Neural progenitor cell (in vitro differentiated cells): Measurements from ENCODE around the gene RNF144A. TPM values are rescaled to one million over a fixed set of nuclear protein-coding genes. Genes with fewer than 3 reads are reported as not detected.
A peak's percentile ranks its signal among the peaks of the same experiment; 100 is the strongest.

Experiments used
- DNase-seq: peaks from one replicate; pipeline ENCODE4 v3.0.0-alpha.2; 2016; ENCODE audit warnings: low spot score
- H2AFZ ChIP-seq: fragments of 200-600 bp; sonication (generic); replicated peaks from 2 replicates; pipeline ENCODE4 v1.6.1; 2016; ENCODE audit warnings: antibody characterized with exemption
- H3F3A ChIP-seq: fragments of 200-600 bp; sonication (generic); 2 replicates; pipeline ENCODE4 v1.6.1; 2016; ENCODE audit warnings: antibody characterized with exemption, low read depth
- H3K27ac ChIP-seq: fragments of 200-600 bp; sonication (generic); 2 replicates; pipeline ENCODE4 v1.5.1; 2016; ENCODE audit warnings: mild to moderate bottlenecking
- H3K27me3 ChIP-seq: fragments of 200-600 bp; sonication (generic); 2 replicates; pipeline ENCODE4 v1.6.1; 2016; ENCODE audit warnings: mild to moderate bottlenecking, moderate library complexity
- H3K36me3 ChIP-seq: fragments of 200-600 bp; sonication (generic); 2 replicates; pipeline ENCODE4 v1.5.1; 2016
- H3K4me1 ChIP-seq: fragments of 200-600 bp; sonication (generic); 2 replicates; pipeline ENCODE4 v1.6.1; 2016; ENCODE audit warnings: mixed run types
- H3K4me2 ChIP-seq: fragments of 200-600 bp; sonication (generic); 2 replicates; pipeline ENCODE4 v1.6.1; 2016
- H3K4me3 ChIP-seq: fragments of 200-600 bp; sonication (generic); 2 replicates; pipeline ENCODE4 v1.5.1; 2016
- H3K79me2 ChIP-seq: fragments of 200-600 bp; sonication (generic); 2 replicates; pipeline ENCODE4 v1.6.1; 2016; ENCODE audit warnings: low read depth
- H3K9ac ChIP-seq: fragments of 200-600 bp; sonication (generic); 2 replicates; pipeline ENCODE4 v1.6.1; 2016
- H3K9me3 ChIP-seq: fragments of 200-600 bp; sonication (generic); 2 replicates; pipeline ENCODE4 v1.5.1; 2016; ENCODE audit warnings: low read depth
- H4K20me1 ChIP-seq: fragments of 200-600 bp; sonication (generic); 2 replicates; pipeline ENCODE4 v1.6.1; 2016; ENCODE audit warnings: low read depth
- H3K27ac Mint-ChIP-seq: 3 replicates; pipeline ENCODE4 v1.8.0; 2021; ENCODE audit warnings: mixed read lengths
- H3K27me3 Mint-ChIP-seq: 2 replicates; pipeline ENCODE4 v1.8.0; 2022; ENCODE audit warnings: low read depth, mild to moderate bottlenecking, inconsistent platforms, moderate library complexity, mixed read lengths; ENCODE audit not compliant: insufficient read depth
- H3K36me3 Mint-ChIP-seq: 3 replicates; pipeline ENCODE4 v1.8.0; 2021; ENCODE audit warnings: mixed read lengths
- H3K4me1 Mint-ChIP-seq: 3 replicates; pipeline ENCODE4 v1.8.0; 2021; ENCODE audit warnings: mixed read lengths
- H3K4me3 Mint-ChIP-seq: 3 replicates; pipeline ENCODE4 v1.8.0; 2021; ENCODE audit warnings: mild to moderate bottlenecking, moderate library complexity, mixed read lengths
- H3K9me3 Mint-ChIP-seq: 3 replicates; pipeline ENCODE4 v1.8.0; 2020; ENCODE audit warnings: mixed read lengths
- EZH2 ChIP-seq: fragments of 200-600 bp; sonication (generic); IDR thresholded peaks from 2 replicates; pipeline ENCODE4 v1.6.1; 2017; ENCODE audit warnings: antibody characterized with exemption, mild to moderate bottlenecking, moderate library complexity
- EZH2phosphoT487 ChIP-seq: fragments of 200-600 bp; sonication (generic); IDR thresholded peaks from 2 replicates; pipeline ENCODE4 v1.6.1; 2017; ENCODE audit warnings: antibody characterized with exemption
- total RNA-seq: library from RNA; depleted of rRNA; stranded (reverse); fragments of >200 nt; gene quantifications from 2 replicates; pipeline ENCODE4 v1.2.3, GENCODE V29; 2015; ENCODE audit warnings: low replicate concordance
- TF ChIP-seq, protein P1 (sequence below): fragments of 200-600 bp; sonication (generic); IDR thresholded peaks from 2 replicates; pipeline ENCODE4 v1.5.1; 2017; ENCODE audit warnings: antibody characterized with exemption, mild to moderate bottlenecking

RNF144A gene
- total RNA-seq, 1 donor from 2014 or later = 32.0 TPM

DNA sequence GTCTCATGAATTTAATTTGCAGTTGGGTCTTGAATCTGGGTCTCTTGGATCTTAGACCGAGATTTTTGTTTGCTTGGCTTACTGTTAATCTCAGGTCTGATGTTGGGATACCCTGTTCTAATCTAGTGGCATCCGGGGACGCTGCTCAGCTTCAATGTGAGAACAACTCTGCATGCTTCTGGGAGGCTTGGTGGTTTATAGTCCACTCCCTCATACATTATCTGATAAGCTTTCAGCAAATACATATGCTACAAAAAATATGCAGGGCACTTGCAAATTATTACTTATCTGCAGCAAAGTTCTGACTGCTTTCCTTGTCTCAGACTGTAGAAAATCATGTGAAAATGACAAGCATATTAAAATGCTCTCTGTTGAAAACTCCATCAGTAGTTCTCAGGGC lies 39.4 kb downstream of the RNF144A start:
- H3K9me3 ChIP-seq = no peaks in the 10 kb centered on the region
- no peak overlapping the region for H2AFZ ChIP-seq
- H3K27ac Mint-ChIP-seq = no peak overlapping the region
- H3K27me3 ChIP-seq = no peaks in the 10 kb centered on the region
- H3K36me3 ChIP-seq = no peaks in the 10 kb centered on the region
- H3K79me2 ChIP-seq = no peaks in the 10 kb centered on the region
- peaks cover 24% of the 10 kb centered on the region for H3K36me3 Mint-ChIP-seq
- H4K20me1 ChIP-seq = no peaks in the 10 kb centered on the region
- peaks cover 24% of the 10 kb centered on the region for H3K4me1 Mint-ChIP-seq
- no peak for DNase-seq
- TF ChIP-seq, protein P1, sequence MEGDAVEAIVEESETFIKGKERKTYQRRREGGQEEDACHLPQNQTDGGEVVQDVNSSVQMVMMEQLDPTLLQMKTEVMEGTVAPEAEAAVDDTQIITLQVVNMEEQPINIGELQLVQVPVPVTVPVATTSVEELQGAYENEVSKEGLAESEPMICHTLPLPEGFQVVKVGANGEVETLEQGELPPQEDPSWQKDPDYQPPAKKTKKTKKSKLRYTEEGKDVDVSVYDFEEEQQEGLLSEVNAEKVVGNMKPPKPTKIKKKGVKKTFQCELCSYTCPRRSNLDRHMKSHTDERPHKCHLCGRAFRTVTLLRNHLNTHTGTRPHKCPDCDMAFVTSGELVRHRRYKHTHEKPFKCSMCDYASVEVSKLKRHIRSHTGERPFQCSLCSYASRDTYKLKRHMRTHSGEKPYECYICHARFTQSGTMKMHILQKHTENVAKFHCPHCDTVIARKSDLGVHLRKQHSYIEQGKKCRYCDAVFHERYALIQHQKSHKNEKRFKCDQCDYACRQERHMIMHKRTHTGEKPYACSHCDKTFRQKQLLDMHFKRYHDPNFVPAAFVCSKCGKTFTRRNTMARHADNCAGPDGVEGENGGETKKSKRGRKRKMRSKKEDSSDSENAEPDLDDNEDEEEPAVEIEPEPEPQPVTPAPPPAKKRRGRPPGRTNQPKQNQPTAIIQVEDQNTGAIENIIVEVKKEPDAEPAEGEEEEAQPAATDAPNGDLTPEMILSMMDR = no peak
- TF ChIP-seq EZH2phosphoT487 (no peak), EZH2 (no peak)
- peaks cover 7% of the 10 kb centered on the region for H3F3A ChIP-seq
- peaks cover 10% of the 10 kb centered on the region for H3K4me1 ChIP-seq
- H3K4me3 Mint-ChIP-seq = no peak overlapping the region
- H3K9ac ChIP-seq = no peak overlapping the region
- H3K9me3 Mint-ChIP-seq = no peaks in the 10 kb centered on the region
- no peak overlapping the region for H3K4me3 ChIP-seq
- peaks cover 5% of the 10 kb centered on the region for H3K27me3 Mint-ChIP-seq
- H3K27ac ChIP-seq = no peak overlapping the region
- H3K4me2 ChIP-seq = no peak overlapping the region

DNA sequence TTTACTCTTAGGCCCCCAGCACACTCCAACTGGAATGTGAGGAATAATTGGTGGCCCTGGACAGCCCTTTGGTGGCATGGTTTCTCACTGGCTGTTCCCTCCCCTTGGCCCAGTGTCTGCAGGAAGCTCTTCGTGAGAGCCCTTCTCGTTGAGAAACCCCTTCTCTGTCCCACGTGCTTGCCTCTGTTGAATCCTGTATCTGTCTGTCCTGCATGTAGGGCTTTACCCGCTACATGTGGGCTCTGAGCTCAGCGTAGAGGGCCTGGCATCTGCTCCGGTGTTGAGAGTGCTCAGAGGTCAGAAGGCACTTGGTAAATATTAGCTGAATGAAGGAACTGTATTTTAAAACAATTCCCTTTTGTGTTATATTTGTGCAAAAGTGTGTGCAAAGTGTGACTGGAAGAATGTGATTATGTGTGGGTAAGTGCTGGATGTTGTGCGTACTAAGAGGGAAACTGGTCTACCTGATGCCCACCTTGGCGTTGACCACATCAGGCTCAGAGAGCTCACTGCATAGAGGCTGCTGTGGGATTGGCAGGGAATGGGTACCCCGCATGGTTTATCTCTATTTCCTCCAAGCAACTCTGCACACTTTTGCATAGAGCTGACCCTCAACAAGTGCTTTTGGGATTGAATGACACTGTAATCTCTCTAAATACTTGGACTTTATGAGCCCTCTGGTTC lies 40.0 kb downstream of the RNF144A start:
- Histone ChIP-seq H3K9me3 (no peaks in the 10 kb centered on the region), H4K20me1 (no peaks in the 10 kb centered on the region), H3F3A (peaks cover 7% of the 10 kb centered on the region), H2AFZ (no peak overlapping the region), H3K4me1 (peaks cover 10% of the 10 kb centered on the region), H3K4me3 (no peak overlapping the region), H3K79me2 (no peaks in the 10 kb centered on the region), H3K9ac (no peak overlapping the region), H3K27me3 (no peaks in the 10 kb centered on the region), H3K27ac (no peak overlapping the region), H3K4me2 (no peak overlapping the region), H3K36me3 (no peaks in the 10 kb centered on the region)
- H3K27me3 Mint-ChIP-seq = peaks cover 5% of the 10 kb centered on the region
- peaks cover 24% of the 10 kb centered on the region for H3K4me1 Mint-ChIP-seq
- peaks cover 3% of the 10 kb centered on the region for H3K9me3 Mint-ChIP-seq
- H3K27ac Mint-ChIP-seq = peak overlapping the region; percentile 51
- peak overlapping the region; percentile 5 for H3K4me3 Mint-ChIP-seq
- peaks cover 28% of the 10 kb centered on the region for H3K36me3 Mint-ChIP-seq
- no peak for TF ChIP-seq EZH2phosphoT487
- TF ChIP-seq, protein P1 = no peak
- TF ChIP-seq EZH2 = no peak
- DNase-seq = no peak

DNA sequence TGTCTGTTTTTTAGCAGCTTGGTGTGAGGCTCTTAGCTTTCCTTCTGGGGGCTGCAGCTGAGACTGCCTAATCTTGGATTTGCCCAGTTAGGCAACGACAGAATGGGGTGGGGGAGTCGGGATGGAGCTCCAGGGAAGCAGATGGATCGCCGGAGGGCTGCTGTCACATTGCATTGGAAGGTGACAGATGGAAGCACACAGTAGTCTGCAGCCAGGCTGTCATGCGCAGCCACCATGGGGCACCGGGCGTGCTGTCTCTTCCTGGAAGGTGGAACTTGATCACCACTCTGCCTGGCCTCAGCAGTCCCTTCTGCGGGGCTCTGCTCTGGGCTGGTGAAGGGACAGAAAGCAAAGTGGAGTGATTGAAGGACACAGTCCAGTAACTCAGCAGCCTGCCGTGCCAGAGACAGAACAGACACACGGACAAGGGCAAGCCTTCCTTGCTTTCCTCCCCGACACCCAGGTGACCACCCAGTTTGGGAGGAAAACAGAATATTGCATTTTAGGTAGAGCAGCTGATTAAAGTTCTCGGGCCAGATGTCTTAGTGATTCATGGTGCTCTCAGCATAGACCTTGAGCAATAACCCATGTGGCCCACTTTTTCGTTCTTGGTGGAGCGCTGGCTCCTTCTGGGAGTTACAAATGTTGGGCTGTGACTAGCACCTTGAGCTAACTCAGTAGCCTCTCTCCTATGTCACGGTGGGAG lies 40.9 kb downstream of the RNF144A start:
- H3K9me3 Mint-ChIP-seq = peaks cover 3% of the 10 kb centered on the region
- H3K36me3 Mint-ChIP-seq = peaks cover 35% of the 10 kb centered on the region
- no peak overlapping the region for H2AFZ ChIP-seq
- no peaks in the 10 kb centered on the region for H3K36me3 ChIP-seq
- TF ChIP-seq, protein P1 = no peak
- no peak for TF ChIP-seq EZH2
- no peak for TF ChIP-seq EZH2phosphoT487
- H3K4me2 ChIP-seq = no peak overlapping the region
- no peak overlapping the region for H3K27ac ChIP-seq
- H3K4me1 ChIP-seq = peaks cover 10% of the 10 kb centered on the region
- H3F3A ChIP-seq = peaks cover 7% of the 10 kb centered on the region
- H3K27me3 Mint-ChIP-seq = peaks cover 5% of the 10 kb centered on the region
- H3K9ac ChIP-seq = no peak overlapping the region
- H4K20me1 ChIP-seq = no peaks in the 10 kb centered on the region
- no peaks in the 10 kb centered on the region for H3K9me3 ChIP-seq
- no peak for DNase-seq
- no peak overlapping the region for H3K27ac Mint-ChIP-seq
- no peaks in the 10 kb centered on the region for H3K27me3 ChIP-seq
- H3K4me3 ChIP-seq = no peak overlapping the region
- H3K4me1 Mint-ChIP-seq = peaks cover 24% of the 10 kb centered on the region
- H3K79me2 ChIP-seq = no peaks in the 10 kb centered on the region
- no peak overlapping the region for H3K4me3 Mint-ChIP-seq
